Activated T-helper 2 cell treated with anti-CD3 and anti-CD28 coated beads, Interferon-gamma antibody, Interleukin-2, Interleukin-4, amounts not matched to agents 10 μg/mL and 5 μg/mL and 100 μg/mL, durations not matched to agents 14 hours and 24 hours and 36 hours (primary cell): ENCODE data around the gene MPP4. TPM values are rescaled to one million over a fixed set of nuclear protein-coding genes. Genes with fewer than 3 reads are reported as not detected.
"Not testable (repeated sequence)": the region's sequence is repeated elsewhere in the genome, so short reads cannot be mapped to it uniquely, and the experiment has no call there.

Experiments
- DNase-seq: peaks from one replicate; pipeline ENCODE4 v3.0.0; 2021; ENCODE audit warnings: low spot score
- H3K27ac Mint-ChIP-seq: one replicate; pipeline ENCODE4 v1.8.0; 2021; ENCODE audit warnings: mixed read lengths
- H3K27me3 Mint-ChIP-seq: one replicate; pipeline ENCODE4 v1.8.0; 2021; ENCODE audit warnings: low read depth, mixed read lengths
- H3K36me3 Mint-ChIP-seq: one replicate; pipeline ENCODE4 v1.8.0; 2021; ENCODE audit warnings: low read depth, mixed read lengths
- H3K4me1 Mint-ChIP-seq: one replicate; pipeline ENCODE4 v1.8.0; 2021; ENCODE audit warnings: low read depth, mixed read lengths
- H3K4me3 Mint-ChIP-seq: one replicate; pipeline ENCODE4 v1.8.0; 2021; ENCODE audit warnings: low read depth, mild to moderate bottlenecking, moderate library complexity, mixed read lengths
- H3K9me3 Mint-ChIP-seq: one replicate; pipeline ENCODE4 v1.8.0; 2021; ENCODE audit warnings: mixed read lengths
- intact Hi-C: fragments of 100-400 bp; cut with micrococcal nuclease; formaldehyde crosslinking; loops from one replicate; pipeline ENCODE4 v1.15.1; 2023
- total RNA-seq: library from RNA; stranded (reverse); gene quantifications from 2 replicates; pipeline ENCODE4 v1.2.3, GENCODE V29; 2022

The MPP4 gene
- total RNA-seq, 1 donor from 2014 or later, result not detected

GRCh38 chr2:201701646-201702045 lies 3.2 kb upstream of the MPP4 start:
- H3K36me3 Mint-ChIP-seq, result peaks cover 5% of the 10 kb centered on the region
- H3K27ac Mint-ChIP-seq, result no peak overlapping the region
- intact Hi-C loops, result no loop called here
- no peaks in the 10 kb centered on the region for H3K9me3 Mint-ChIP-seq
- DNase-seq, result no peak
- H3K27me3 Mint-ChIP-seq, result no peaks in the 10 kb centered on the region
- no peak overlapping the region for H3K4me3 Mint-ChIP-seq
- H3K4me1 Mint-ChIP-seq, result peaks cover 6% of the 10 kb centered on the region

GRCh38 chr2:201699416-201699815 lies 972 bp upstream of the MPP4 start:
- Mint-ChIP-seq H3K36me3 (peaks cover 4% of the 10 kb centered on the region), H3K9me3 (no peaks in the 10 kb centered on the region), H3K4me1 (peaks cover 6% of the 10 kb centered on the region), H3K27ac (no peak overlapping the region), H3K27me3 (no peaks in the 10 kb centered on the region), H3K4me3 (no peak overlapping the region)
- no peak for DNase-seq
- intact Hi-C loops, result no loop called here

- Mint-ChIP-seq H3K9me3 (no peaks in the 10 kb centered on the region), H3K27me3 (no peaks in the 10 kb centered on the region), H3K36me3 (no peaks in the 10 kb centered on the region), H3K4me1 (peaks cover 6% of the 10 kb centered on the region), H3K4me3 (no peak overlapping the region), H3K27ac (no peak overlapping the region)
- DNase-seq, result no peak
- intact Hi-C loops, result no loop called here
Measured at GRCh38 chr2:201697899-201698298, 545 bp downstream of the MPP4 start.

- Mint-ChIP-seq H3K4me1 (peaks cover 6% of the 10 kb centered on the region), H3K9me3 (no peaks in the 10 kb centered on the region), H3K27ac (no peak overlapping the region), H3K4me3 (no peak overlapping the region), H3K36me3 (no peaks in the 10 kb centered on the region), H3K27me3 (no peaks in the 10 kb centered on the region)
- intact Hi-C loops, result no loop called here
- DNase-seq, result no peak
Measured at GRCh38 chr2:201696151-201696659, 2.2 kb downstream of the MPP4 start.

GRCh38 chr2:201685156-201685555 lies 13.3 kb downstream of the MPP4 start:
- H3K27ac Mint-ChIP-seq, result no peak overlapping the region

GRCh38 chr2:201680743-201681142 lies 17.7 kb downstream of the MPP4 start:
- Mint-ChIP-seq H3K4me1 (no peaks in the 10 kb centered on the region), H3K36me3 (no peaks in the 10 kb centered on the region), H3K9me3 (no peaks in the 10 kb centered on the region), H3K27ac (no peak overlapping the region), H3K27me3 (peaks cover 4% of the 10 kb centered on the region), H3K4me3 (no peak overlapping the region)
- DNase-seq, result no peak
- intact Hi-C loops, result no loop called here

More at GRCh38 chr2:201685156-201685555, 13.3 kb downstream of the MPP4 start:
- no peaks in the 10 kb centered on the region for H3K36me3 Mint-ChIP-seq
- no peak for DNase-seq
- H3K27me3 Mint-ChIP-seq, result peaks cover 22% of the 10 kb centered on the region
- H3K4me1 Mint-ChIP-seq, result no peaks in the 10 kb centered on the region
- no peak overlapping the region for H3K4me3 Mint-ChIP-seq
- no peaks in the 10 kb centered on the region for H3K9me3 Mint-ChIP-seq
- intact Hi-C loops, result no loop called here

GRCh38 chr2:201678401-201678800 lies 20.0 kb downstream of the MPP4 start:
- Mint-ChIP-seq H3K27ac (no peak overlapping the region), H3K27me3 (peaks cover 4% of the 10 kb centered on the region), H3K36me3 (no peaks in the 10 kb centered on the region), H3K4me1 (no peaks in the 10 kb centered on the region), H3K9me3 (no peaks in the 10 kb centered on the region), H3K4me3 (no peak overlapping the region)
- intact Hi-C loops, result no loop called here
- DNase-seq, result no peak

- H3K9me3 Mint-ChIP-seq, result no peaks in the 10 kb centered on the region
- peaks cover 9% of the 10 kb centered on the region for H3K27me3 Mint-ChIP-seq
- H3K27ac Mint-ChIP-seq, result no peak overlapping the region
- H3K4me3 Mint-ChIP-seq, result no peak overlapping the region
- no peaks in the 10 kb centered on the region for H3K4me1 Mint-ChIP-seq
- no peaks in the 10 kb centered on the region for H3K36me3 Mint-ChIP-seq
- intact Hi-C loops, result no loop called here
- DNase-seq, result no peak
Measured at GRCh38 chr2:201675454-201675853, 23.0 kb downstream of the MPP4 start.

GRCh38 chr2:201674794-201675193 lies 23.6 kb downstream of the MPP4 start:
- Mint-ChIP-seq H3K9me3 (no peaks in the 10 kb centered on the region), H3K27me3 (peaks cover 12% of the 10 kb centered on the region)

GRCh38 chr2:201674298-201674697 lies 24.1 kb downstream of the MPP4 start:
- H3K4me3 Mint-ChIP-seq, result no peak overlapping the region
- H3K27me3 Mint-ChIP-seq, result peaks cover 15% of the 10 kb centered on the region
- DNase-seq, result no peak
- H3K9me3 Mint-ChIP-seq, result no peaks in the 10 kb centered on the region
- no peak overlapping the region for H3K27ac Mint-ChIP-seq
- no peaks in the 10 kb centered on the region for H3K4me1 Mint-ChIP-seq
- no peaks in the 10 kb centered on the region for H3K36me3 Mint-ChIP-seq
- intact Hi-C loops, result no loop called here

More at GRCh38 chr2:201674794-201675193, 23.6 kb downstream of the MPP4 start:
- no peak overlapping the region for H3K27ac Mint-ChIP-seq
- DNase-seq, result no peak
- H3K4me1 Mint-ChIP-seq, result no peaks in the 10 kb centered on the region
- intact Hi-C loops, result no loop called here
- H3K4me3 Mint-ChIP-seq, result no peak overlapping the region
- H3K36me3 Mint-ChIP-seq, result no peaks in the 10 kb centered on the region

GRCh38 chr2:201673546-201673945 lies 24.9 kb downstream of the MPP4 start:
- intact Hi-C loops, result no loop called here
- Mint-ChIP-seq H3K27ac (no peak overlapping the region), H3K4me3 (no peak overlapping the region), H3K36me3 (no peaks in the 10 kb centered on the region), H3K27me3 (peaks cover 18% of the 10 kb centered on the region), H3K9me3 (no peaks in the 10 kb centered on the region), H3K4me1 (no peaks in the 10 kb centered on the region)
- no peak for DNase-seq

- DNase-seq, H3K27ac Mint-ChIP-seq, intact Hi-C loops, H3K9me3 Mint-ChIP-seq, H3K4me1 Mint-ChIP-seq, H3K36me3 Mint-ChIP-seq, H3K4me3 Mint-ChIP-seq: not testable (repeated sequence)
- peaks cover 23% of the 10 kb centered on the region for H3K27me3 Mint-ChIP-seq
Measured at GRCh38 chr2:201671205-201671604, 27.2 kb downstream of the MPP4 start.

- no peak overlapping the region for H3K4me3 Mint-ChIP-seq
- H3K9me3 Mint-ChIP-seq, result no peaks in the 10 kb centered on the region
- no peaks in the 10 kb centered on the region for H3K4me1 Mint-ChIP-seq
- peaks cover 26% of the 10 kb centered on the region for H3K27me3 Mint-ChIP-seq
- intact Hi-C loops, result no loop called here
- DNase-seq, result no peak
- H3K36me3 Mint-ChIP-seq, result no peaks in the 10 kb centered on the region
- H3K27ac Mint-ChIP-seq, result no peak overlapping the region
Measured at GRCh38 chr2:201669865-201670264, 28.6 kb downstream of the MPP4 start.

GRCh38 chr2:201668402-201668910 lies 30.0 kb downstream of the MPP4 start:
- no peaks in the 10 kb centered on the region for H3K9me3 Mint-ChIP-seq
- H3K27ac Mint-ChIP-seq, result no peak overlapping the region
- no peaks in the 10 kb centered on the region for H3K36me3 Mint-ChIP-seq

More at GRCh38 chr2:201668402-201668910, 30.0 kb downstream of the MPP4 start:
- no peak overlapping the region for H3K4me3 Mint-ChIP-seq
- intact Hi-C loops, result no loop called here
- H3K4me1 Mint-ChIP-seq, result no peaks in the 10 kb centered on the region
- H3K27me3 Mint-ChIP-seq, result peaks cover 27% of the 10 kb centered on the region
- DNase-seq, result no peak
